GM19455 (cell line): Measurements from ENCODE around the gene ADAMTS9.

Experiments used
- ATAC-seq: cut with Tn5 transposase; IDR thresholded peaks from one replicate; pipeline ENCODE4 v1.9.1; 2021; ENCODE audit not compliant: unreplicated experiment

Gene ADAMTS9

DNA sequence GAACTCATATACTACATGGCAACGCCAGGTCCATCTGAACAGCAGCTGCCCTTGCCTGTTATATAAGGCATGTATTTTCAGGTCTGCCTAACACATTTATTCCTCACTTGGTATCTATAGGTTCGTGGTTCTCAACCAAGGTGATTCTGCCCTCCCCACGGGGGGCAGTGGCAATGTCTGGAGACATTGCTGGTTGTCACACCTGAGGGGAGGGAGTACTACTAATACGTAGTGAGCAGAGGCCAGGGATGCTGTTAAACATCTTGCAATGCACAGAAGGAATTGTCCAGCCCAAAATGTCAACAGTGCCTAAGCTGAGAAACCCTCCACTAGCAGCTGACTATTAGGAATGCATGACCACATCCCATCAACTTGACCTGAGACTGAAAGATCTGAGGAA is 32.6 kb downstream of the ADAMTS9 start:
- no peak for ATAC-seq

- ATAC-seq = no peak
Observed at GRCh38 chr3:64654013-64654412, 33.8 kb downstream of the ADAMTS9 start.

DNA sequence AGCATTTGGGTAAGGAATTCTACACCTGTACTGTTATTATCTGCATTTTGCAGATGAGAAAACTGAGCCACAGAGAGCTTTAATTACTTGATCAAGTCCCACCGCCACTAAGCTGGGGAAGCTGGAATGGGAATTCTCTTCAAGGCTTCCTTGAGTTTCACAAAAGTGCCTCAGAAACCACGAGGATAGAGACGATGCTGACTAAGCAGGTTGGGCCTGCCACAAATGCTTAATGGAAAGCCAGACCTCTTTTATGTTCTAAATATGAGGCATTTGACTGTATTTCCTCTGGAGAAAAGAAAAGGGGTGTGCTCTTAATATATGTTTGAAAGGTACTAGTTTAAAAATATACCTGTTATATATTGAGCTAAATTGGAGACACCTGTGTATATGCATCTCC is 34.7 kb downstream of the ADAMTS9 start:
- no peak for ATAC-seq

- no peak for ATAC-seq
Observed at GRCh38 chr3:64651741-64652241, 36.0 kb downstream of the ADAMTS9 start.

GRCh38 chr3:64651303-64651702 is 36.5 kb downstream of the ADAMTS9 start:
- ATAC-seq = no peak

DNA sequence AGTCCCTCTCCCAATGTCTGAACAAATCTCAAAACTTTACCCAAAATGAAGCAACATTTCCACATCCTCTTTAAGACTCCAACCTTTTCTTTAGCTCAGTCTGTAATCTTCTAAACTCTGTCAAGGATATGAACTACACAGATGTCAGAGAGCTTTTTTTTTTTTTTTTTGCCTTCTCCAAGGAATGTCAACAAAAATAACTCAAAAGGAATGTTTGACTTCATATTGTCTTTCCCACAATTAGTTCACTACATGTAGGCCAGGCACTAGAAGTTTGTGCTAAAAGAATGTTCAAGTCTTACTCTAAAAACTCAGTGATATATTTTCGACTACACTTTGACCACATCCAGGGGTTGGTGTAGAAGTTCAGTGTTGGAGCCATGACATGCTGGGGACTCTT is 37.1 kb downstream of the ADAMTS9 start:
- no peak for ATAC-seq

DNA sequence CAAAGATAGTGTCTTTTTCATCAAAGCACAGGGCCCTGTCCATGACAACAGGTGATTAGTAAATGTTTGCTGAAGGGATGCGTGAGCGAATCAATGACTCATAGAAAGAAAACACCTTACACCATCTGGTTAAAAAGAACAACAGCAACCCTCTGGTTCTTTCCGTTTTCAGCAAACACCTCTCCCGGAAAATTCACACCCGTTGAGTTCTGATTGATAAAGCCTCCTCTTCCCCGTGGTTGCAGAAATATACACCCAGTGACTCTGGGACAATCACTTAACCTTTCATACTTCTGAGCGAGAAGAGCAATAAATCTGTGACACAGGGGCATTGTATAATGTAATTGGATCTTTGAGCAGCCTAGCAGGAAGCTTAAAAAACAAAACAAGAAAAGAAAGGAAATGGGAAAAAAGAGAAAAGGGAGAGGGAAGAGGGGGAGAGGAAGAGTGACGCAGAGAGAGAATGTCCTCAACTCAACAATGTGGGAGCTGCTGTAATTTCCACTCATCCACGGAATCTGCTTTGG is 37.6 kb downstream of the ADAMTS9 start:
- ATAC-seq = no peak

DNA sequence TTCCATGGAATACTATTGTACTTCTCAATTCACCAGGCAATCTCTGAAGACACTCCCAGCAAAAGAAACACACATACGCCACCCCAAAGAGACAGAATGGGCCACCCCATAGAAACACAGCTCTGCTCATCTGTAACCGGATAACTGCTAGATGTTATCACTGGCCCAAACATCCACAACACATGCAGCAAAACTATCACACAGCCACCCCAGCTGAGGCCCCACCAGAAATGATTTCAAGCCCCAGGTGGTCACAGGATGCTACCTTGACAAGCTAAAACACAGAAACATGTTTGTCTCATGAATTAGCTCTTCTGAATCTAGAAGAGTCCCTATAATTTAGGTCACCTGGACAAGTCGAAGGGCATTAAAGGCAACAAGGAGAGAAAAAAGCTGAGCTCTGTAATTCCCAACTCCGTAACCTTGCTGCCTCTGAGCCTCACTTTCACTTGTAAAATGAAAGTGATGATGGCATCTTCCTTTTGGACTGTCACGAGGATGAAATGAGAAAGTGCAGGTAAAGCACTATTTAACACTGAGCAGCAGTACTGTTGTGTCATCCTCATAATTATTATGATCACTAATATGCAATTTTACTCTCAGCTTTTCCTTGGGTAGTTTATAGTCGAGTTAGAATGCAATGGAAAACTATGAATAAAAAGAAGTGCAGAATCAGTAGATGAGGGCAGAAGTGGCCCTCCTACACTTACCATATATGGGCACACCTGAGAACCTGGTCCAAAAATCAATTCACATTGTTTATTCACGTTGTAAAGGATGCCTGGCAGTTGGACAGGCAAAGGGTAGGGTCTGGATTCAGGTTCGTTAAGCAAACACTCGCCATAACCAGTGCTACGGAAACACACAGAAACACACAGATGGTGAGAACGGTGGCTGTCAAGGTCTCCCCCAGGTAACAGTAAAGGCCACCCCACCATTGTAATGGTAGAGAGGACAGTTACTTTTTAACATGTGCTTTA is 38.6 kb downstream of the ADAMTS9 start:
- ATAC-seq = no peak

DNA sequence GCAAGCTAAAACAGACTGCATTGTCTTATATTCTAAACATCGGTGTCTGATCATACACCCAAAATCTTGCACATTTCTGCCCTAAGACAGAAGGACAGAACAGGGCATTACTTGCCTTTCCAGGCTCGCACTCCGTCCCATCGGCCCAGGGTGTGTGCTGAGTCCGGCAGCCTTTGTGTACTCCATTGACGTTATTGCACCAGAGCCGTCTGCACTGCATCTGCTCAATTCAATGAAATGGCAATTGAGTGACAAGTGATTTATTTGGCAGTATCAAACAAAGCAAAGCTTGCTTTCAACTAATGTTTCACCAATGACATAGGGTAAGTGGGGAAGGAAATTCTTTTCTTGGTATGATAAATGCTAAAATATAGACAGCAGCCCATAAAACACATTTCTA is 40.0 kb downstream of the ADAMTS9 start:
- ATAC-seq = no peak

DNA sequence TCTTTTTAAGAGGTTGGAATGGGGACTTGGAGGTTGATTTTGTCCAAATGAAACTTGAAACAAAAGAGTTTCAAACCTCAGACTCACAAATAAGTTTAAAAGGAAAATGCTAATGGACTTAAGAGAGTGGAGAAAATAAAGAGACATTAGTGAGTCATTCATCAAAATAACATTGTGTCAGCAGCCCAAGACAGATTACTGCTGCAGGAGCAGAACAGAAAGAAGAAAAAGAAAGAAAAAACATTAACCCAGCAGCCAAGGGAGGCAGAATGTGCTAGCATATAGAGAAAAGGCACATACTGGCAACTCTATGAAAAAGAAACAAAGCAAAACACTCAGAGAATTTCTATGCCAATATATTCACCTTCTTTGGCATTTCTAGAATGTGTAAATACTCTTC is 42.6 kb downstream of the ADAMTS9 start:
- no peak for ATAC-seq

- no peak for ATAC-seq
Observed at GRCh38 chr3:64644483-64644882, 43.3 kb downstream of the ADAMTS9 start.

DNA sequence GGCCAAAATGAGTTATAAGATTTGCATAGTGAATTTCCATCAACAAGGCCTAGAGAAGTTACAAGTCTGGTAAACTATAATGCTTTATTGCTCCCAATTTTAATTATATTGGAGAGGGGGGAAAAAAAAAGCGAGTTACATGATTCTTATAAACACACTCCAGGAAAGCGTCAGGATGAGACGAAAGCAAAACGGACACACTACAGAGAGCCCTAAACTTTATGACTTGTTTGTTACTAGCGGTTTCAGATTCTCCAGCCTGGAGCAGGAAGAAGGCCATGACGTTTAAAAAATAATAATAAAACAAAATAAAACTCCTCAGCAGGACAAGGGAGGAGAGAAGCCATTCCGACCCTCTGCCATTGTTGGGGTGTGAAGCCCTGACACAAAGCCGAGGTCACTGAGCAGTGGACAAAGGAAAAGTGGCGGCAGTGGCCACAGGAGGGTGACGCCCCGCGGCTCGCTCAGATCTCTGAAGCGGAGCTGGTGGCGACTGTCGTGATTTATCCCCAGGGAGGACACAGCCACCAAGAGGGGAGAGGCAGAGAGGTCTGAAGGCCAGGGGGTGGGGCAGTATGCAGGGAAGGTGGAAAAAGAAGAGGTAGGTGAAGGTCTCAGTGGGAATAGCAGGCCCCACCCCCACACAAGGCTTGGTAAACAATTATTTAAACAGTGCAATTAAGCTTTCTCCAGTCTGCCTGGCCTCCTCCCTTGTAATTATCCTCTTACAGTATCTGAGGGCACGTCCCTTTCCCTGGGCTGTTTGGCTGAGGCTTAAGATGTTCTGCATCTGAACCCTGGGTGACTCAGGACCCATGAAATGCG is 45.3 kb downstream of the ADAMTS9 start:
- no peak for ATAC-seq

- ATAC-seq = no peak
Observed at GRCh38 chr3:64638981-64639481, 48.8 kb downstream of the ADAMTS9 start.

- ATAC-seq = no peak
Observed at GRCh38 chr3:64638511-64638910, 49.3 kb downstream of the ADAMTS9 start.

GRCh38 chr3:64634417-64634816 is 53.4 kb downstream of the ADAMTS9 start:
- ATAC-seq = no peak

DNA sequence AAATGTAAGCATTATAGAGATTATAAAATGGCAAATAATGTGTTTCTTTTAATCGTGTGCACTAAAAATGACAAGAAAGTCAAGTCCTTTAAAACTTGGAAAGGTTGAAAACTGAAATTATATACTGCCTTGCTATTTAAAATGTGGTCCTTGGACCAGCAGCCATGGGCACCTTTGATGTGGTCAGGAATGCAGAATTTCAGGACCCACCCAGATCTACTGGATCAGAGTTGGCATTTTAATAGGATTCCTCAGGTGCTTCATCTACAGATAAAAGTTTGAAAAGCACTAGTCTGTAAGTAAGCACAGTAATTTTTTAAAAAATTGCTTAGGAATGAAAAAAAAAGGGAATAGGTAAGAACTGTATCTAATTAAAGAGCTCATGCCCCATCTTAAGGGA is 55.8 kb downstream of the ADAMTS9 start:
- no peak for ATAC-seq

- no peak for ATAC-seq
Observed at GRCh38 chr3:64627471-64628321, 60.1 kb downstream of the ADAMTS9 start.

- no peak for ATAC-seq
Observed at GRCh38 chr3:64627042-64627441, 60.8 kb downstream of the ADAMTS9 start.

- ATAC-seq = no peak
Observed at GRCh38 chr3:64625381-64625780, 62.4 kb downstream of the ADAMTS9 start.

DNA sequence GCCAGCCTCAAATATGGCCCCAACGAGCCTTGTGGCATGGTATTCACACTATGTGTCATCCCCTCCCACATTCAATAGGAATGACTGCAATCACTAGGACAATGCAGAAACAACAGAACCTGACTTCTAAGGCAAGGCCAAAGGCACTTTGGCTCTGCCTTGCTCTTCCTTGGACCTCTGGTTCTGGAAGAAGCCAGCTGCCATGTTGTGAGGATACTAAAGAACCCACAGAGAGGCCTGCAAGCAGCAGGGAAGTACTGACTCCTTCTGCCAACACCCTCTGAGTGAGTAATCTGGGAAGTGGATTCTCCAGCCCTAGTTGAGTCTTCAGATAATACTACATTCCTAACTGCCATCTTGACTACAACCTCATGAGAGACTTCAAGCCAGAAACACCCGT is 64.7 kb downstream of the ADAMTS9 start:
- no peak for ATAC-seq
